ENCODE results near the gene PSPC1. TPM values are rescaled to one million over a fixed set of nuclear protein-coding genes. Genes with fewer than 3 reads are reported as not detected.
"Not testable (repeated sequence)": the region's sequence is repeated elsewhere in the genome, so short reads cannot be mapped to it uniquely, and the experiment has no call there.

The PSPC1 gene
- total and polyA plus RNA-seq, 2 experiments from 2014 or later = 26.5 to 62.6 TPM

- Histone ChIP-seq H2AFZ (no peak overlapping the region), H3K27ac (no peak overlapping the region), H3K36me3 (replicated peaks; ENCODE audit: insufficient read depth, low read depth) (no peaks in the 10 kb centered on the region), H3K79me2 (no peaks in the 10 kb centered on the region), H3K4me3 (no peak overlapping the region), H3K4me1 (ENCODE audit: insufficient read depth) (no peaks in the 10 kb centered on the region), H3K9me2 (replicated peaks; ENCODE audit: insufficient read depth) (no peaks in the 10 kb centered on the region), H3K9me3 (ENCODE audit: low read depth) (no peaks in the 10 kb centered on the region), H3K4me2 (no peak overlapping the region), H4K20me1 (ENCODE audit: insufficient read depth, poor library complexity, severe bottlenecking) (no peaks in the 10 kb centered on the region), H3K27me3 (no peaks in the 10 kb centered on the region)
- DNase-seq (ENCODE audit: low spot score) = no peak
- WGBS (ENCODE audit: low lambda C conversion rate, missing lambda C conversion rate) = 92% methylated on average over 7 of the region's 7 CpGs
- no peak for TF ChIP-seq EZH2 (IDR thresholded peaks at IDR 0.05; ENCODE audit: borderline replicate concordance)
- no peak for TF ChIP-seq EZH2phosphoT487 (IDR thresholded peaks at IDR 0.05; ENCODE audit: low read depth, severe bottlenecking, unreplicated experiment)
- no peak for TF ChIP-seq CTCF (IDR thresholded peaks at IDR 0.05; ENCODE audit: poor library complexity)
Measured at GRCh38 chr13:19817510-19818158, 34.9 kb upstream of the PSPC1 start.

- TF ChIP-seq CTCF (IDR thresholded peaks at IDR 0.05; ENCODE audit: poor library complexity) (no peak), EZH2 (IDR thresholded peaks at IDR 0.05; ENCODE audit: borderline replicate concordance) (no peak), EZH2phosphoT487 (IDR thresholded peaks at IDR 0.05; ENCODE audit: low read depth, severe bottlenecking, unreplicated experiment) (no peak)
Measured at GRCh38 chr13:19817106-19817505, 34.4 kb upstream of the PSPC1 start.

GRCh38 chr13:19815842-19816241 lies 33.1 kb upstream of the PSPC1 start:
- H3K27me3 ChIP-seq; H3K9me3 ChIP-seq (ENCODE audit: low read depth); H3K4me2 ChIP-seq; H2AFZ ChIP-seq; H3K4me1 ChIP-seq (ENCODE audit: insufficient read depth); H3K27ac ChIP-seq; H3K79me2 ChIP-seq; H3K36me3 ChIP-seq (replicated peaks; ENCODE audit: insufficient read depth, low read depth); H3K4me3 ChIP-seq; H3K9me2 ChIP-seq (replicated peaks; ENCODE audit: insufficient read depth); DNase-seq (ENCODE audit: low spot score); H4K20me1 ChIP-seq (ENCODE audit: insufficient read depth, poor library complexity, severe bottlenecking): not testable (repeated sequence)
- 97% methylated on average over 2 of the region's 2 CpGs for WGBS (ENCODE audit: low lambda C conversion rate, missing lambda C conversion rate)

More at GRCh38 chr13:19817106-19817505, 34.4 kb upstream of the PSPC1 start:
- no peaks in the 10 kb centered on the region for H4K20me1 ChIP-seq (ENCODE audit: insufficient read depth, poor library complexity, severe bottlenecking)
- 98% methylated on average over 10 of the region's 10 CpGs for WGBS (ENCODE audit: low lambda C conversion rate, missing lambda C conversion rate)
- DNase-seq (ENCODE audit: low spot score) = no peak
- no peak overlapping the region for H3K4me2 ChIP-seq
- no peaks in the 10 kb centered on the region for H3K36me3 ChIP-seq (replicated peaks; ENCODE audit: insufficient read depth, low read depth)
- no peaks in the 10 kb centered on the region for H3K27me3 ChIP-seq
- H3K9me2 ChIP-seq (replicated peaks; ENCODE audit: insufficient read depth) = no peaks in the 10 kb centered on the region
- no peak overlapping the region for H3K27ac ChIP-seq
- no peaks in the 10 kb centered on the region for H3K4me1 ChIP-seq (ENCODE audit: insufficient read depth)
- H3K4me3 ChIP-seq = no peak overlapping the region
- H3K79me2 ChIP-seq = no peaks in the 10 kb centered on the region
- H3K9me3 ChIP-seq (ENCODE audit: low read depth) = no peaks in the 10 kb centered on the region
- H2AFZ ChIP-seq = no peak overlapping the region

- DNase-seq (ENCODE audit: low spot score) = no peak
- TF ChIP-seq EZH2 (IDR thresholded peaks at IDR 0.05; ENCODE audit: borderline replicate concordance) (no peak), EZH2phosphoT487 (IDR thresholded peaks at IDR 0.05; ENCODE audit: low read depth, severe bottlenecking, unreplicated experiment) (no peak), CTCF (IDR thresholded peaks at IDR 0.05; ENCODE audit: poor library complexity) (no peak)
- Histone ChIP-seq H3K36me3 (replicated peaks; ENCODE audit: insufficient read depth, low read depth) (no peaks in the 10 kb centered on the region), H3K4me2 (no peak overlapping the region), H4K20me1 (ENCODE audit: insufficient read depth, poor library complexity, severe bottlenecking) (no peaks in the 10 kb centered on the region), H3K27me3 (no peaks in the 10 kb centered on the region), H3K9me2 (replicated peaks; ENCODE audit: insufficient read depth) (no peaks in the 10 kb centered on the region), H3K4me3 (no peak overlapping the region), H3K4me1 (ENCODE audit: insufficient read depth) (no peaks in the 10 kb centered on the region), H3K79me2 (no peaks in the 10 kb centered on the region), H3K9me3 (ENCODE audit: low read depth) (no peaks in the 10 kb centered on the region), H3K27ac (no peak overlapping the region), H2AFZ (no peak overlapping the region)
- 96% methylated on average over 7 of the region's 7 CpGs for WGBS (ENCODE audit: low lambda C conversion rate, missing lambda C conversion rate)
Measured at GRCh38 chr13:19810996-19811881, 28.5 kb upstream of the PSPC1 start.

All from hepatocyte (in vitro differentiated cells).